ENCODE data around the gene TMEM129.

TMEM129 gene

GRCh38 chr4:1717129-1718094 lies 3.7 kb downstream of the TMEM129 start:
- H3K9me3 ChIP-seq (ENCODE audit: low read length) = no peaks in the 10 kb centered on the region
- H3K4me3 ChIP-seq (ENCODE audit: low read length) = no peak overlapping the region
- H3K4me1 ChIP-seq (ENCODE audit: insufficient read depth, low read length) = peaks cover 47% of the 10 kb centered on the region
- H3K27me3 ChIP-seq (ENCODE audit: insufficient read depth, low read length) = no peaks in the 10 kb centered on the region
- H2AFZ ChIP-seq (ENCODE audit: low read depth, low read length) = no peak overlapping the region
- peaks cover 21% of the 10 kb centered on the region for H3K36me3 ChIP-seq (ENCODE audit: insufficient read depth, low read length)

GRCh38 chr4:1716065-1716945 lies 4.8 kb downstream of the TMEM129 start:
- no peak overlapping the region for H2AFZ ChIP-seq (ENCODE audit: low read depth, low read length)

GRCh38 chr4:1715002-1715758 lies 5.9 kb downstream of the TMEM129 start:
- Histone ChIP-seq H3K27me3 (ENCODE audit: insufficient read depth, low read length) (no peaks in the 10 kb centered on the region), H3K9me3 (ENCODE audit: low read length) (no peaks in the 10 kb centered on the region), H3K4me1 (ENCODE audit: insufficient read depth, low read length) (peaks cover 46% of the 10 kb centered on the region), H2AFZ (ENCODE audit: low read depth, low read length) (no peak overlapping the region), H3K36me3 (ENCODE audit: insufficient read depth, low read length) (peaks cover 22% of the 10 kb centered on the region), H3K4me3 (ENCODE audit: low read length) (no peak overlapping the region)

More at GRCh38 chr4:1716065-1716945, 4.8 kb downstream of the TMEM129 start:
- peaks cover 41% of the 10 kb centered on the region for H3K4me1 ChIP-seq (ENCODE audit: insufficient read depth, low read length)
- peaks cover 21% of the 10 kb centered on the region for H3K36me3 ChIP-seq (ENCODE audit: insufficient read depth, low read length)
- H3K27me3 ChIP-seq (ENCODE audit: insufficient read depth, low read length) = no peaks in the 10 kb centered on the region
- no peak overlapping the region for H3K4me3 ChIP-seq (ENCODE audit: low read length)
- no peaks in the 10 kb centered on the region for H3K9me3 ChIP-seq (ENCODE audit: low read length)

GRCh38 chr4:1714303-1715001 lies 6.7 kb downstream of the TMEM129 start:
- H3K4me1 ChIP-seq (ENCODE audit: insufficient read depth, low read length) = peaks cover 39% of the 10 kb centered on the region
- H3K9me3 ChIP-seq (ENCODE audit: low read length) = no peaks in the 10 kb centered on the region
- H2AFZ ChIP-seq (ENCODE audit: low read depth, low read length) = no peak overlapping the region
- no peak overlapping the region for H3K4me3 ChIP-seq (ENCODE audit: low read length)
- no peaks in the 10 kb centered on the region for H3K27me3 ChIP-seq (ENCODE audit: insufficient read depth, low read length)
- peaks cover 28% of the 10 kb centered on the region for H3K36me3 ChIP-seq (ENCODE audit: insufficient read depth, low read length)

GRCh38 chr4:1713003-1713851 lies 7.9 kb downstream of the TMEM129 start:
- H3K4me3 ChIP-seq (ENCODE audit: low read length) = peak overlapping the region; percentile 100
- peaks cover 38% of the 10 kb centered on the region for H3K4me1 ChIP-seq (ENCODE audit: insufficient read depth, low read length)
- peaks cover 29% of the 10 kb centered on the region for H3K36me3 ChIP-seq (ENCODE audit: insufficient read depth, low read length)
- peak overlapping the region; percentile 98 for H2AFZ ChIP-seq (ENCODE audit: low read depth, low read length)
- H3K27me3 ChIP-seq (ENCODE audit: insufficient read depth, low read length) = no peaks in the 10 kb centered on the region
- H3K9me3 ChIP-seq (ENCODE audit: low read length) = no peaks in the 10 kb centered on the region

- H3K4me3 ChIP-seq (ENCODE audit: low read length) = peak within 1 kb of the TSS; percentile 100
- H3K27me3 ChIP-seq (ENCODE audit: insufficient read depth, low read length) = no peaks in the 10 kb centered on the region
- H3K4me1 ChIP-seq (ENCODE audit: insufficient read depth, low read length) = peaks cover 38% of the 10 kb centered on the region
- H3K9me3 ChIP-seq (ENCODE audit: low read length) = peaks cover 1% of the 10 kb centered on the region
- peaks cover 25% of the 10 kb centered on the region for H3K36me3 ChIP-seq (ENCODE audit: insufficient read depth, low read length)
- peak within 1 kb of the TSS; percentile 98 for H2AFZ ChIP-seq (ENCODE audit: low read depth, low read length)
Measured at GRCh38 chr4:1712216-1713002, 8.7 kb downstream of the TMEM129 start, which contains the start of gene SLBP. Gene SLBP, minus strand, starts transcription at chr4:1712319. Its CDS starts 131 bp downstream, at chr4:1712188.

- Histone ChIP-seq H3K4me1 (ENCODE audit: insufficient read depth, low read length) (peaks cover 38% of the 10 kb centered on the region), H3K4me3 (ENCODE audit: low read length) (peak overlapping the region; percentile 100), H2AFZ (ENCODE audit: low read depth, low read length) (peak overlapping the region; percentile 98), H3K27me3 (ENCODE audit: insufficient read depth, low read length) (no peaks in the 10 kb centered on the region), H3K9me3 (ENCODE audit: low read length) (peaks cover 1% of the 10 kb centered on the region), H3K36me3 (ENCODE audit: insufficient read depth, low read length) (peaks cover 19% of the 10 kb centered on the region)
Measured at GRCh38 chr4:1711571-1712215, 9.4 kb downstream of the TMEM129 start.

GRCh38 chr4:1711055-1711570 lies 10.0 kb downstream of the TMEM129 start:
- no peaks in the 10 kb centered on the region for H3K27me3 ChIP-seq (ENCODE audit: insufficient read depth, low read length)
- peaks cover 1% of the 10 kb centered on the region for H3K9me3 ChIP-seq (ENCODE audit: low read length)
- H2AFZ ChIP-seq (ENCODE audit: low read depth, low read length) = no peak overlapping the region
- H3K4me3 ChIP-seq (ENCODE audit: low read length) = peak overlapping the region; percentile 100
- H3K4me1 ChIP-seq (ENCODE audit: insufficient read depth, low read length) = peaks cover 38% of the 10 kb centered on the region
- peaks cover 20% of the 10 kb centered on the region for H3K36me3 ChIP-seq (ENCODE audit: insufficient read depth, low read length)

- Histone ChIP-seq H3K36me3 (ENCODE audit: insufficient read depth, low read length) (peaks cover 43% of the 10 kb centered on the region), H3K4me3 (ENCODE audit: low read length) (no peak overlapping the region), H3K9me3 (ENCODE audit: low read length) (peaks cover 1% of the 10 kb centered on the region)
Measured at GRCh38 chr4:1708581-1708980, 12.5 kb downstream of the TMEM129 start.

GRCh38 chr4:1706358-1706757 lies 14.8 kb downstream of the TMEM129 start:
- Histone ChIP-seq H3K36me3 (ENCODE audit: insufficient read depth, low read length) (peaks cover 62% of the 10 kb centered on the region), H3K9me3 (ENCODE audit: low read length) (peaks cover 1% of the 10 kb centered on the region), H2AFZ (ENCODE audit: low read depth, low read length) (no peak overlapping the region), H3K27me3 (ENCODE audit: insufficient read depth, low read length) (no peaks in the 10 kb centered on the region), H3K4me3 (ENCODE audit: low read length) (no peak overlapping the region), H3K4me1 (ENCODE audit: insufficient read depth, low read length) (peaks cover 7% of the 10 kb centered on the region)

More at GRCh38 chr4:1708581-1708980, 12.5 kb downstream of the TMEM129 start:
- Histone ChIP-seq H3K27me3 (ENCODE audit: insufficient read depth, low read length) (no peaks in the 10 kb centered on the region), H3K4me1 (ENCODE audit: insufficient read depth, low read length) (peaks cover 16% of the 10 kb centered on the region), H2AFZ (ENCODE audit: low read depth, low read length) (no peak overlapping the region)

All from neuron (in vitro differentiated cells).